IMR-90 (cell line): Measurements from ENCODE around the gene HTR3C. TPM values are rescaled to one million over a fixed set of nuclear protein-coding genes. Genes with fewer than 3 reads are reported as not detected.

Experiments used
- ATAC-seq: fragments of 200-7000 bp; cut with Tn5 transposase; 2 replicates; pipeline ENCODE4 v1.9.1; 2020; ENCODE audit warnings: low read depth, mild to moderate bottlenecking, moderate library complexity
- BruUV-seq: library from RNA; stranded (reverse); fragments of 400-500 nt; replicated peaks from 2 replicates; lab custom pipeline; 2021; lab: Mats Ljungman, UMichigan
- CTCF ChIA-PET: fragments of 300-600 bp; formaldehyde crosslinking; extraction: SDS; loops from one replicate; lab custom pipeline; 2021; ENCODE audit warnings: antibody characterized with exemption; lab: Yijun Ruan, JAX
- POLR2A ChIA-PET: fragments of 300-600 bp; sonication (Branson Sonifier 250); formaldehyde crosslinking; loops from one replicate; lab custom pipeline; 2022; ENCODE audit warnings: antibody characterized with exemption; ENCODE audit not compliant: unreplicated experiment; lab: Charles Lee
- DNase-seq: peaks from one replicate; pipeline ENCODE4 v3.0.0; 2013
- H2AFZ ChIP-seq: replicated peaks from 2 replicates; pipeline ENCODE3; 2013; ENCODE audit warnings: low read length, mild to moderate bottlenecking; ENCODE audit not compliant: poor library complexity
- H2AK5ac ChIP-seq: 2 replicates; pipeline ENCODE4 v1.6.1; 2013; ENCODE audit warnings: low read depth, low read length, inconsistent platforms
- H2AK9ac ChIP-seq: replicated peaks from 2 replicates; pipeline ENCODE3; 2013; ENCODE audit warnings: mild to moderate bottlenecking, low read depth, low read length, moderate library complexity; ENCODE audit not compliant: poor library complexity
- H2BK120ac ChIP-seq: 2 replicates; pipeline ENCODE4 v1.6.1; 2013; ENCODE audit warnings: low read depth, low read length, inconsistent platforms
- H2BK15ac ChIP-seq: 3 replicates; pipeline ENCODE4 v1.6.1; 2013; ENCODE audit warnings: low read depth, low read length, inconsistent platforms
- H2BK20ac ChIP-seq: 2 replicates; pipeline ENCODE4 v1.6.1; 2013; ENCODE audit warnings: low read depth, mild to moderate bottlenecking, inconsistent platforms, low read length, moderate library complexity
- H2BK5ac ChIP-seq: 2 replicates; pipeline ENCODE4 v1.6.1; 2013; ENCODE audit warnings: mild to moderate bottlenecking, low read depth, low read length, inconsistent platforms; ENCODE audit not compliant: poor library complexity, severe bottlenecking
- H3K14ac ChIP-seq: replicated peaks from 2 replicates; pipeline ENCODE4 v1.6.1; 2013; ENCODE audit warnings: low read depth, low read length, inconsistent platforms
- H3K18ac ChIP-seq: 2 replicates; pipeline ENCODE4 v1.6.1; 2013; ENCODE audit warnings: low read depth, low read length, control low read depth
- H3K23ac ChIP-seq: 2 replicates; pipeline ENCODE4 v1.6.1; 2013; ENCODE audit warnings: low read depth, low read length, inconsistent platforms
- H3K27ac ChIP-seq: 2 replicates; pipeline ENCODE4 v1.5.1; 2013; ENCODE audit warnings: mild to moderate bottlenecking, control low read depth, low read length; ENCODE audit not compliant: insufficient read depth
- H3K27me3 ChIP-seq: 2 replicates; pipeline ENCODE4 v1.6.1; 2013; ENCODE audit warnings: low read length; ENCODE audit not compliant: control insufficient read depth, insufficient read depth
- H3K36me3 ChIP-seq: 2 replicates; pipeline ENCODE4 v1.6.1; 2013; ENCODE audit warnings: low read length, mixed read lengths; ENCODE audit not compliant: control insufficient read depth, insufficient read depth
- H3K4ac ChIP-seq: 2 replicates; pipeline ENCODE4 v1.6.1; 2013; ENCODE audit warnings: low read depth, low read length, inconsistent platforms
- H3K4me1 ChIP-seq: 2 replicates; pipeline ENCODE4 v1.6.1; 2013; ENCODE audit warnings: low read length, mixed read lengths; ENCODE audit not compliant: control insufficient read depth, insufficient read depth
- H3K4me2 ChIP-seq: 2 replicates; pipeline ENCODE4 v1.6.1; 2013; ENCODE audit warnings: low read depth, mild to moderate bottlenecking, control low read depth, low read length, moderate library complexity
- H3K4me3 ChIP-seq: 2 replicates; pipeline ENCODE4 v1.5.1; 2013; ENCODE audit warnings: low read depth, mild to moderate bottlenecking, control low read depth, low read length, moderate library complexity; ENCODE audit not compliant: insufficient read depth
- H3K56ac ChIP-seq: 2 replicates; pipeline ENCODE4 v1.6.1; 2013; ENCODE audit warnings: low read length, inconsistent platforms; ENCODE audit not compliant: insufficient read depth; ENCODE audit errors: extremely low read depth
- H3K79me1 ChIP-seq, 2 experiments: 2 replicates each; pipeline ENCODE4 v1.6.1; 2013; ENCODE audit warnings: low read length in 2 of 2, inconsistent platforms in 1 of 2, low read depth in 1 of 2
- H3K9ac ChIP-seq: 2 replicates; pipeline ENCODE4 v1.6.1; 2013; ENCODE audit warnings: low read depth, low read length, control low read depth
- H3K9me1 ChIP-seq: 2 replicates; pipeline ENCODE4 v1.6.1; 2013; ENCODE audit warnings: low read length, inconsistent platforms; ENCODE audit not compliant: insufficient read depth
- H3K9me3 ChIP-seq: 2 replicates; pipeline ENCODE4 v1.6.1; 2013; ENCODE audit warnings: low read length; ENCODE audit not compliant: control insufficient read depth, insufficient read depth
- H4K20me1 ChIP-seq: 2 replicates; pipeline ENCODE4 v1.6.1; 2013; ENCODE audit warnings: low read length, inconsistent platforms; ENCODE audit not compliant: insufficient read depth
- H4K5ac ChIP-seq: 2 replicates; pipeline ENCODE4 v1.6.1; 2013; ENCODE audit warnings: mild to moderate bottlenecking, low read depth, low read length, control low read depth
- H4K8ac ChIP-seq, 2 experiments: 2 replicates each; pipeline ENCODE4 v1.6.1; 2013; ENCODE audit warnings: low read depth in 2 of 2, low read length in 2 of 2, control low read depth in 1 of 2, inconsistent platforms in 1 of 2
- H4K91ac ChIP-seq: 2 replicates; pipeline ENCODE4 v1.6.1; 2013; ENCODE audit warnings: low read depth, low read length, inconsistent platforms; ENCODE audit not compliant: insufficient read depth
- CHD1 ChIP-seq: IDR thresholded peaks from 2 replicates; pipeline ENCODE4 v1.6.1; 2012; ENCODE audit warnings: low read depth, low read length, improper control_type of control experiment
- FOS ChIP-seq: fragments of 150-350 bp; IDR thresholded peaks from 2 replicates; pipeline ENCODE4 v1.6.1; 2016; ENCODE audit warnings: low read depth, low read length
- MAZ ChIP-seq: IDR thresholded peaks from 2 replicates; pipeline ENCODE4 v1.6.1; 2012; ENCODE audit warnings: low read depth, mild to moderate bottlenecking, low read length, improper control_type of control experiment, moderate library complexity, borderline replicate concordance
- POLR2A ChIP-seq: IDR thresholded peaks from 2 replicates; pipeline ENCODE4 v1.6.1; 2012; ENCODE audit warnings: mild to moderate bottlenecking, low read depth, low read length
- WGBS, 2 experiments: methylation state at CpG; one replicate each; pipeline versions ENCODE4 v1.1.5 to v1.1.7; 2013; ENCODE audit warnings: missing lambda C conversion rate in 2 of 2; ENCODE audit not compliant: insufficient read length in 1 of 2; ENCODE audit errors: extremely low coverage in 2 of 2; 5-methylcytosine and 5-hydroxymethylcytosine counted together
- dilution Hi-C: fragments of 300-500 bp; cut with HindIII; formaldehyde crosslinking; loops from one replicate; pipeline ENCODE4 v1.14.3; 2018; ENCODE audit warnings: low sequenced_read_pairs; ENCODE audit not compliant: unreplicated experiment
- in situ Hi-C: fragments of 300-500 bp; cut with MboI; formaldehyde crosslinking; loops from 3 replicates; pipeline ENCODE4 v1.14.3; 2019; ENCODE audit warnings: low sequenced_read_pairs, inconsistent platforms, mixed read lengths
- intact Hi-C: fragments of 100-400 bp; cut with micrococcal nuclease; formaldehyde crosslinking; loops from 2 replicates; pipeline ENCODE4 v1.10.0; 2022
- polyA plus RNA-seq, 3 experiments: library from polyadenylated mRNA; depleted of rRNA; stranded (reverse); fragments of >200 nt; gene quantifications; 2 replicates each; pipeline ENCODE4 v1.2.3, GENCODE V29; 2012; ENCODE audit warnings: low replicate concordance in 1 of 3
- total RNA-seq: library from RNA; depleted of rRNA; stranded (reverse); fragments of >200 nt; gene quantifications from 2 replicates; pipeline ENCODE4 v1.2.3, GENCODE V29; 2012
- TF ChIP-seq, protein P1 (sequence below): fragments of 150-350 bp; IDR thresholded peaks from 2 replicates; pipeline ENCODE4 v1.6.1; 2017; ENCODE audit warnings: mild to moderate bottlenecking, antibody characterized with exemption, low read length, low read depth

Gene HTR3C
- total and polyA plus RNA-seq, 2 of the 4 experiments (the other 2 are of a cell fraction), result not detected

GRCh38 chr3:184078851-184079250, 26.0 kb downstream of the HTR3C start:
- ATAC-seq (peak; percentile 64), DNase-seq (peak; percentile 43)
- ChIA-PET POLR2A (no interaction called here), CTCF (no interaction called here)
- H4K91ac ChIP-seq, result no peak overlapping the region
- H3K14ac ChIP-seq, result no peak overlapping the region
- no peak overlapping the region for H3K4ac ChIP-seq
- H2AK9ac ChIP-seq, result no peak overlapping the region
- H3K23ac ChIP-seq, result no peak overlapping the region
- H3K56ac ChIP-seq, result no peak overlapping the region
- no peak overlapping the region for H4K5ac ChIP-seq
- H3K79me1 ChIP-seq, result no peaks in the 10 kb centered on the region
- H3K36me3 ChIP-seq, result no peaks in the 10 kb centered on the region
- no peaks in the 10 kb centered on the region for H3K9me1 ChIP-seq
- no peak overlapping the region for H3K18ac ChIP-seq
- no peaks in the 10 kb centered on the region for H4K20me1 ChIP-seq
- no TSS peak for BruUV-seq
- H3K4me3 ChIP-seq, result no peak overlapping the region
- H3K27ac ChIP-seq, result no peak overlapping the region
- whole genome bisulfite sequencing, 2 experiments, result no CpG with 5 or more reads among the region's 3 CpGs
- no peak overlapping the region for H3K4me2 ChIP-seq
- no peak overlapping the region for H2BK120ac ChIP-seq
- no peaks in the 10 kb centered on the region for H3K9me3 ChIP-seq
- H2AFZ ChIP-seq, result no peak overlapping the region
- in situ Hi-C loops (no loop called here), intact Hi-C loops (no loop called here), dilution Hi-C loops (no loop called here)
- peaks cover 20% of the 10 kb centered on the region for H3K27me3 ChIP-seq
- no peak overlapping the region for H2AK5ac ChIP-seq
- H4K8ac ChIP-seq, result no peak overlapping the region
- no peaks in the 10 kb centered on the region for H3K4me1 ChIP-seq
- H3K9ac ChIP-seq, result no peak overlapping the region
- no peak overlapping the region for H2BK15ac ChIP-seq
- H2BK5ac ChIP-seq, result no peak overlapping the region
- TF ChIP-seq, protein P1, sequence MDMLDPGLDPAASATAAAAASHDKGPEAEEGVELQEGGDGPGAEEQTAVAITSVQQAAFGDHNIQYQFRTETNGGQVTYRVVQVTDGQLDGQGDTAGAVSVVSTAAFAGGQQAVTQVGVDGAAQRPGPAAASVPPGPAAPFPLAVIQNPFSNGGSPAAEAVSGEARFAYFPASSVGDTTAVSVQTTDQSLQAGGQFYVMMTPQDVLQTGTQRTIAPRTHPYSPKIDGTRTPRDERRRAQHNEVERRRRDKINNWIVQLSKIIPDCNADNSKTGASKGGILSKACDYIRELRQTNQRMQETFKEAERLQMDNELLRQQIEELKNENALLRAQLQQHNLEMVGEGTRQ, result no peak
- TF ChIP-seq FOS (no peak), POLR2A (no peak), MAZ (no peak), CHD1 (no peak)
- H2BK20ac ChIP-seq, result no peak overlapping the region
